Activated CD4-positive, alpha-beta T cell treated with anti-CD3 and anti-CD28 coated beads for 1 hour (primary cell): ENCODE data around the gene NBPF1.
"Not testable (repeated sequence)": the region's sequence is repeated elsewhere in the genome, so short reads cannot be mapped to it uniquely, and the experiment has no call there.

Source experiments
- DNase-seq: peaks from one replicate; pipeline ENCODE4 v3.0.0-alpha.2; 2020

Gene NBPF1

GRCh38 chr1:16605532-16606505, 7.5 kb downstream of the NBPF1 start:
- no peak for DNase-seq

DNA sequence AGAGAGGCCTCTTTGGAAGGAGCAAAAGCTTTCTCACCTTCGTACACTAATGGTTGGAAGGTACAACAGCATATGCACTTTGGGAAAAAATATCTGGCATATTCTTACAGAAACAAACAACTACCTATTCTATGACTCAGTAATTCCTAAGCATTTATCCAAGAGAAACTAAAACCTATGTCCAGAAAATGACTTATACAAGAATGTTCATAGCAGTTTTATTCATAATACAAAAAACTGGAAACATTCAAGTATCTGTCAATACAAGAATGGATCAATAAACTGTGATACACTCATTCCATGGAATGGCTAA, 8.2 kb downstream of the NBPF1 start:
- DNase-seq = no peak

DNA sequence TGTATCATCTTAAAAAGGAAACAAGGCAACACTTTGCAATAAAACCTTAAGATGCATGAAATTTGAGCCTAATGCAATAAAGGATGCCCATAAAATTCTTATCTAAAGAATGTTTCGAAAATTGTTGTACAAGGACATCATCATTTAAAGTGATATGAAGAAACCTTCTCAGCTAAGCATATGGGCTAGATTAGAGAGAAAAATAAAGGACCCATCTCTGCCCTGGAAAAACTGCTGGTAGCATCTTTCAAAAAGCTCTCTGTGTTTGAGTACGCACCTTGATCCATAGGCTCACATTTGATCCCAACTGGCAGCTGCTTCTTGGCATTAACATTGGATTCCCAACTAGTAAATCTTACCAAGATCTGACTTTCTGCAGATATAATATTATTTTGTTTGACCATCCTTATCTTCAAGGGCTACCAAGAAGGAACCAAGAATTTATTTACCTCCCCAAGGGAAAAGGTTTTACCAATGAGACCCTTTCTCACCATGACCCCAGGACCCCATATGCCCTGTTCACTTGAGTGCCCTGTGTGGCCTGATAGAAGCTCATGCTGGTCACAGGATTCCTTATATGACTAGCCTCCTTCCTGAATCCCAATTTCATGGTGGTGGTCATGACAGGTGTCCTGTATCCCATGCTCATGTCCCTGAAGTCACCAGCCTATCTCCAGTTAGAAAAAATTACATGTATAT, 8.7 kb downstream of the NBPF1 start:
- DNase-seq = not testable (repeated sequence)

DNA sequence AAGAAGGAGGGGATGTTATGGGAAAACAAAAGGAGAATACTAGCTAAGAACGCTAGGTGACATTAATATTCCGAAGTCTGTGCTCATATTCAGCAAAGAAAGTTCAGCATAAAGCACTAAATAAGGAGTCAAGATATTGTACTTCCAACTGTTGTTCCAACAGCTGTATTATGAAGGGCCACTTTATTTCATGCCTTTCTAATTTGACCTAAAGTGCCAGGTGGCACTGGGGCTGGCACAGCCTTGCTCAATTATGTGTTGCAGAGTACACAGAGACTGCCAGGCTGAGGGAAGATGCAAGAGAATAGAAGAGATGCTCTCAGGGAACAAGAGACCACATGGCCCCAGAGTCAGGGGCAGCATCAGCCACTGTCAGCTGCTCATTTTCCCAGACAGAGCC, 9.7 kb downstream of the NBPF1 start:
- DNase-seq = not testable (repeated sequence)

GRCh38 chr1:16602336-16603011, 10.9 kb downstream of the NBPF1 start:
- DNase-seq = not testable (repeated sequence)

GRCh38 chr1:16600855-16601786, 12.2 kb downstream of the NBPF1 start:
- not testable (repeated sequence) for DNase-seq

DNA sequence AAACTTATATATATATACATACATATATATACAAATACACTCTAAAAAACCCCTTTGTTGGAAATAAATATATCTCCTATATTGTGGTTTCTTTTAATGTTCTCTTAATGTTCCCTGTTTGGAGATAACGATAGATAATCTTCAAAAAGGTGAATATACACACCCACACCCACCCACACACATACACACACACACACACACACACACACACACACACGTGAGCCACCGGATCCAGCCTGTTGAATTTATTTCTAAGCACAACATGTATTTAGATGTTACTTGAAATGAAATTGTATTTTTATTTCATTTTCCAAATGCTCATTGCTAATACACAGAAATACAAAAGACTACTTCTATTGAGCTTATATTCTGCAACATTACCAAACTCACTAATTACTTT, 14.0 kb downstream of the NBPF1 start:
- DNase-seq = not testable (repeated sequence)

GRCh38 chr1:16595216-16595615, 18.1 kb downstream of the NBPF1 start:
- not testable (repeated sequence) for DNase-seq

DNA sequence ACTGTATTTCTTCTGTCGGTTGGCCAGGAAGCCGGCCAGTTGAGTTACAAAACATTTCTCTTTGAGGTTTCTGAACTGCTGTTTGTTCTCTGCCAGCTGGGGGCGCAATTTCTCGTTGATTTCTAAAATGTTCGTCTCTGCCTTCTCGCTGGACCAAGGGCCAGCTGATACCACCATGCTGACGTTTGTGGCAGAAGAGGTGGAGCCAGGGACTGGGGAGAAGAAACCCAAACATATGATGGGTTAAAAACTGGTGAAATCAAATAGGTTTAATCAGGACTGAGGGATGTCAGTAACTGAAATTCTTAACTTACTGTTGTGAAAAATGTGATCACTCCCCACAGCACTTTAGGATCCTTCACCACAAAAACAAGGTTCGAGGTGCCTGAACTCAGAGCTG, 21.5 kb downstream of the NBPF1 start:
- not testable (repeated sequence) for DNase-seq

DNA sequence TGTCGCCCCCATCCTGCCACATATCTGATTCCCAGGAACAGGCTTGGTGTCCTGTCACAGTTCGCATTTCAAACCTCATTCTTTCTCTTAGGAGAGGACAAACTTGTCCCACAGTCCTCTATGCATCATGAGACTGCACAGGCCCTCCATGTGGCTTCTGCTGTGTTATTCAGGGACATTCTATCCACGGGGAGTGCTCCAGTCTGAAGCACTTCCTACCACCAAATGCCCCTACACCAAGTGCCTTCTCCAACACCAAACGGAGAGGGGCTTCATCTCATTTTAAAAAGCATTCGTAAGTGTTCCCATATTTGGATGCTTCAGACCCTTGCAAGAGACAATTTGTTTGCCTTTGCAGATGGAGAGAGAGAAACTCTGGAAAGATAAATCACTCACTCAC, 25.3 kb downstream of the NBPF1 start:
- not testable (repeated sequence) for DNase-seq

GRCh38 chr1:16587639-16588038, 25.7 kb downstream of the NBPF1 start:
- not testable (repeated sequence) for DNase-seq

DNA sequence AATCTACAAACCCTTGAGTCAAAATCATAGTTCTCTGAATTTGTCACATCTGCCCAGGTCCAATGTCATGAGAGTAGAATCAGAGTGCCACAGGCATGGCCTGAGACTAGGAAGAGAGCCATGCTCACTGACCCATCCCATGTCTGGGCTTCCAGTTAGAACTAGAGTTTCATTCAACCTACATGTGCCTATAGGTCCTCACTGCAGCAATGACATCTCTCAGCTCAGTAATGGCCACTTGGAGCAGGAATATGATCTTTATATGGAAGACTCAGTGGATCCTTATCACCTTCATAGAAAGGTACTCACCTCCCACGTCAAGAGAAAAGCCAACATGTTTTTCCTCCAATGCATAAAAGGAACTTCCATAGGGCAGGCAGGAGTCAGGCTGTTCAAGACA, 48.0 kb downstream of the NBPF1 start:
- not testable (repeated sequence) for DNase-seq

GRCh38 chr1:16561035-16561434, 52.3 kb downstream of the NBPF1 start:
- not testable (repeated sequence) for DNase-seq

GRCh38 chr1:16560498-16560897, 52.9 kb downstream of the NBPF1 start:
- not testable (repeated sequence) for DNase-seq

- DNase-seq = not testable (repeated sequence)
Observed at GRCh38 chr1:16559688-16560087, 53.7 kb downstream of the NBPF1 start.

DNA sequence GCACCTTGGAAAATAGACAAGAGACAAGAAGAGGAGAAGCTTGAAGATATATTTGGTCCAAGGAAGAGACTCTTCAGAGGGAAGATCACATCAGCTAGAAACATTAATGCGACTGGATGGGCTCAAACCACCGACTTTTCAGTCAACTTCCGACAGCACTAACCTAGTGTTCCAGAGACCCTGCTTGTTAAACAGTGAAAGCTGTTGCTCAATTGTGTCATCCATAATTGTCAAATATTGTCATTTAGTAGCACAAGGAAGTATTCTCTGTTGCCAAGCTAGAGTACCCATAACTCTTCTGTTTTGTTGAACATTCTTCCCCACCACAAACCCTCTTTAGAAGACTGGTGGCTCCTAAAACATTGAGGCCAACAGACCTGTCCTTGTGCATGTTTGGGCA, 56.3 kb downstream of the NBPF1 start:
- DNase-seq = not testable (repeated sequence)

GRCh38 chr1:16553244-16553643, 60.1 kb downstream of the NBPF1 start:
- not testable (repeated sequence) for DNase-seq

GRCh38 chr1:16550212-16550918, 63.0 kb downstream of the NBPF1 start:
- DNase-seq = not testable (repeated sequence)

GRCh38 chr1:16549545-16549944, 63.8 kb downstream of the NBPF1 start:
- DNase-seq = not testable (repeated sequence)

DNA sequence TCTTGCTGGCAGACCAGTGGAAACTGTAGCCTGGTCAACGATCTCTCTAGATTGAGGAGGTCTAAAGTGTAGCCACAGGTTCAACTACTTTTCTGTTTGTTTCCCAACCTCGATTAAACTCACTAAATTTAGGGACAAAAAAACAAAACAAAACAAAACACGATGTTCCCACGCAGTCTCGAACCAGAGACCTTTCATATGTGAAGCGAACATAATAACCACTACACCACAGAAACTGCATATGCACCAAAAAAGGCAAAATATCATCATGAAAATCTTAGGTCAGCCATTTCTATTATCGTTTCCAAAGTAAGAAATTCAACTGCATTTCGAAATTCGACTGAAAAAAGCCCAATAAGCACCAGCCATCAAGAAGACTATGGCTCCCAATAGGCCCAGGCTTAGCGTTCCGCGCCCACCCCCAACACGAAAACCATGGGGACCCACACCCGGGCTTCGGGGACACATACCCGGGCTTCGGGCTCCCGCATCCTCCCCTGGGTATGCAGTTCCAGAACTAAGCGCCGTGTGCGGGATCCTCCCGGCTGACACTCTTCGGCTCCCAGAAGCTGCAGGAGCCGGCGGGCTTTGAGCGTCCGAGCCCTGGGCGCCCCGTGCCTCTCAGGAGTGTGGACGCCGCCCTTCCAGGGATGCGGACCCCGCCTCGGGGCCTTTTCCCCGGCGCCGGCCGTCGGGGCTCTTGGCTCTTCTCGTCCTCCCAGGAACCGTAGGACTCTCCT, 65.7 kb downstream of the NBPF1 start:
- DNase-seq = not testable (repeated sequence)

DNA sequence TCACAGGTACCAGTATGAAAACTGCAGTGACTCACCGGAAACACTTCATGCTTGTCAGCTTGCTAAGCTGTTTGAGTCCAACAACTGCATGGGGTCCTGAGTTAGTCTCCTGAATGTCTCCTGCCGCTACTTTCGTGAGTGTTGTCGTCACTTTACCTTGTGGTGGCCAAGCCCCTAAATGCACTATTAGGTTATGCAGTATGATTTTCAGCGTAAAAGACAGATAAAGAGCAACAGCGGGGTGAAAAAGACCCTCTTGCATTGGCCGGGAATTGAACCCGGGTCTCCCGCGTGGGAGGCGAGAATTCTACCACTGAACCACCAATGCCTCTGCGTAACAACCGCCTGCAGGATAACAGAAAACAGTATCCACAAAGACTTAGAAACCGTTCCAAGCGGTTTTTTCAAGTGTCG, 67.7 kb downstream of the NBPF1 start:
- DNase-seq = not testable (repeated sequence)
